NT2/D1 (cell line): ENCODE data around the gene ZNF518A.

Source experiments
- SUZ12 ChIP-seq: IDR thresholded peaks from 2 replicates; pipeline ENCODE4 v1.6.1; 2011; ENCODE audit not compliant: insufficient read length, insufficient read depth; ENCODE audit errors: extremely low read depth
- ZNF274 ChIP-seq: IDR thresholded peaks from 2 replicates; pipeline ENCODE4 v1.6.1; 2011; ENCODE audit warnings: mild to moderate bottlenecking, low read depth, low read length

DNA sequence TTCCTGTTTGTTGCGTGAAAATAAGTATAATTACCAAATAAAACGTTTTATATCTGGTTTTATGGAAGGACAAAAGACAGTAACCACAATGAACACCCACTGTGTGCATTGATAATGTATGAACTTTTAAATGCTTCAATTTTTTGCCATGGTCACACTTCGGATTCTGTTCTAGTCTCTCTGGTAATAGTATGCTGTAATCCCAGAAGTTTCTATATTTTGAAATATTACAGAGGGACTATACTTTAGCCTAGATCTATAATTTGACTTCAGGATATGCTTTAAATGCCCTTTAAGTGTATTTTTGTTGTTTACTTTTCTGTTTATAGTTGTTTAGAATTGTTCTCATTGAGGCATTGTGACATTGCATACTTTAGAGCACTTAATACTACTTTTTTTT, 1.5 kb downstream of the ZNF518A start:
- TF ChIP-seq SUZ12 (no peak), ZNF274 (no peak)
